OCI-LY1 (cell line): Measurements from ENCODE around the gene PACSIN2.

ENCODE experiments used
- H2AFZ ChIP-seq: fragments of 200-600 bp; sonication (generic), shearing (Covaris generic); 2 replicates; pipeline ENCODE4 v1.6.0; 2014; ENCODE audit warnings: antibody characterized with exemption, mild to moderate bottlenecking, low read length
- H3F3A ChIP-seq: fragments of 200-600 bp; sonication (generic), shearing (Covaris generic); 2 replicates; pipeline ENCODE4 v1.6.0; 2014; ENCODE audit warnings: mild to moderate bottlenecking, antibody characterized with exemption, low read length, moderate library complexity; ENCODE audit not compliant: insufficient read depth
- H3K27ac ChIP-seq: fragments of 200-600 bp; sonication (generic); 2 replicates; pipeline ENCODE4 v1.5.1; 2014; ENCODE audit warnings: low read length, mixed run types, mild to moderate bottlenecking, low read depth; ENCODE audit not compliant: poor library complexity, severe bottlenecking
- H3K27me3 ChIP-seq: fragments of 200-600 bp; sonication (generic); 2 replicates; pipeline ENCODE4 v1.6.0; 2014; ENCODE audit warnings: antibody characterized with exemption, mild to moderate bottlenecking, low read length, moderate library complexity; ENCODE audit not compliant: insufficient read depth
- H3K36me3 ChIP-seq: fragments of 200-600 bp; sonication (generic); 2 replicates; pipeline ENCODE4 v1.6.1; 2014; ENCODE audit warnings: mild to moderate bottlenecking, antibody characterized with exemption, low read length, moderate library complexity, mixed read lengths; ENCODE audit not compliant: insufficient read depth
- H3K4me1 ChIP-seq: fragments of 200-600 bp; sonication (generic); 2 replicates; pipeline ENCODE4 v1.5.1; 2014; ENCODE audit warnings: mild to moderate bottlenecking, low read length, moderate library complexity; ENCODE audit not compliant: insufficient read depth, severe bottlenecking
- H3K4me2 ChIP-seq: fragments of 200-600 bp; sonication (generic), shearing (Covaris generic); 2 replicates; pipeline ENCODE4 v1.6.1; 2014; ENCODE audit warnings: low read length
- H3K4me3 ChIP-seq: fragments of 200-600 bp; sonication (generic); 2 replicates; pipeline ENCODE4 v1.5.1; 2014; ENCODE audit warnings: low read length, low read depth, mild to moderate bottlenecking, mixed read lengths; ENCODE audit not compliant: poor library complexity, severe bottlenecking
- H3K79me2 ChIP-seq: fragments of 200-600 bp; shearing (Covaris generic); 2 replicates; pipeline ENCODE4 v1.6.1; 2016; ENCODE audit warnings: mixed run types, low read length, mixed read lengths; ENCODE audit not compliant: insufficient read depth
- H3K9ac ChIP-seq: fragments of 200-600 bp; sonication (generic), shearing (Covaris generic); 2 replicates; pipeline ENCODE4 v1.6.1; 2014; ENCODE audit warnings: mild to moderate bottlenecking, low read length, mixed read lengths
- H3K9me2 ChIP-seq: fragments of 200-600 bp; sonication (generic), shearing (Covaris generic); 2 replicates; pipeline ENCODE4 v1.6.1; 2014; ENCODE audit warnings: low read depth, mild to moderate bottlenecking, low read length, mixed read lengths
- H3K9me3 ChIP-seq: fragments of 200-600 bp; shearing (Covaris generic); 2 replicates; pipeline ENCODE4 v1.6.1; 2014; ENCODE audit warnings: low read length, mixed read lengths
- H4K20me1 ChIP-seq: fragments of 200-600 bp; sonication (generic), shearing (Covaris generic); 2 replicates; pipeline ENCODE4 v1.6.0; 2016; ENCODE audit warnings: mild to moderate bottlenecking, low read length; ENCODE audit not compliant: insufficient read depth
- EZH2 ChIP-seq: fragments of 200-600 bp; sonication (generic), shearing (Covaris generic); IDR thresholded peaks from 2 replicates; pipeline ENCODE4 v1.8.0; 2017; ENCODE audit warnings: borderline replicate concordance, mixed run types, mild to moderate bottlenecking, antibody characterized with exemption, low read length, moderate library complexity, mixed read lengths
- TF ChIP-seq, protein P1 (sequence below): fragments of 200-600 bp; sonication (generic), shearing (Covaris generic); IDR thresholded peaks from 2 replicates; pipeline ENCODE4 v1.5.1; 2017; ENCODE audit warnings: mild to moderate bottlenecking, antibody characterized with exemption, low read length, moderate library complexity, mixed read lengths

Gene PACSIN2

DNA sequence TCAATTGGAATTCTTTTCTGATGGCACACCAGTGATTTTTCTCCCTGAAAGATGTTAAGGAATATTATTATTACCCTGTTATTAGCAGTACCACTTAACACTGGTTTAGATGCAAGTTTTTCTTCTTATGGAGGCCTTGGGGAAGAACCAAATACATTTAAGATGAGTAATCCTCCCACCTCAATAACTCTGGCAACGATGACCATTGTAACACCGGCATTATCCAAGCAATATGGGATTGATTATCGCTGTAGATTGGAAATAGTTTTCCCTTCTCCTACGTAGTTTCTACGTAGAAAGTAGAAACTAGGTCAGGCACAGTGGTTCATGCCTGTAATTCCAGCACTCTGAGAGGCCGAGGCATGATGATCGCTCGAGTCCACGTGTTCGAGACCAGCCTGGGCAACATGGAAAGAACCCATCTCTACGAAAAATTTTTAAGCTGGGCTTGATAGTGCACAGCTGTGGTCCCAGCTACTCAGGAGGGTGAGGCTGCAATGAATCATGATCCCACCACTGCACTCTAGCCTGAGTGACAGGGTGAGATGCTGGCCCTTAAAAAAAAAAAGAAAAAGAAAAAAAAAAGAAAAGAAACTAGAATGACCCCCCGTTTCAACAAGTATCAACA is 45.5 kb downstream of the PACSIN2 start:
- H3K9ac ChIP-seq: no peak overlapping the region
- TF ChIP-seq EZH2: no peak
- TF ChIP-seq, protein P1, sequence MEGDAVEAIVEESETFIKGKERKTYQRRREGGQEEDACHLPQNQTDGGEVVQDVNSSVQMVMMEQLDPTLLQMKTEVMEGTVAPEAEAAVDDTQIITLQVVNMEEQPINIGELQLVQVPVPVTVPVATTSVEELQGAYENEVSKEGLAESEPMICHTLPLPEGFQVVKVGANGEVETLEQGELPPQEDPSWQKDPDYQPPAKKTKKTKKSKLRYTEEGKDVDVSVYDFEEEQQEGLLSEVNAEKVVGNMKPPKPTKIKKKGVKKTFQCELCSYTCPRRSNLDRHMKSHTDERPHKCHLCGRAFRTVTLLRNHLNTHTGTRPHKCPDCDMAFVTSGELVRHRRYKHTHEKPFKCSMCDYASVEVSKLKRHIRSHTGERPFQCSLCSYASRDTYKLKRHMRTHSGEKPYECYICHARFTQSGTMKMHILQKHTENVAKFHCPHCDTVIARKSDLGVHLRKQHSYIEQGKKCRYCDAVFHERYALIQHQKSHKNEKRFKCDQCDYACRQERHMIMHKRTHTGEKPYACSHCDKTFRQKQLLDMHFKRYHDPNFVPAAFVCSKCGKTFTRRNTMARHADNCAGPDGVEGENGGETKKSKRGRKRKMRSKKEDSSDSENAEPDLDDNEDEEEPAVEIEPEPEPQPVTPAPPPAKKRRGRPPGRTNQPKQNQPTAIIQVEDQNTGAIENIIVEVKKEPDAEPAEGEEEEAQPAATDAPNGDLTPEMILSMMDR: no peak
- H3K4me3 ChIP-seq: no peak overlapping the region
- H3K4me2 ChIP-seq: no peak overlapping the region
- H3K27ac ChIP-seq: no peak overlapping the region
- H3K4me1 ChIP-seq: no peaks in the 10 kb centered on the region
- no peaks in the 10 kb centered on the region for H3K27me3 ChIP-seq
- no peaks in the 10 kb centered on the region for H4K20me1 ChIP-seq
- no peak overlapping the region for H2AFZ ChIP-seq
- H3K36me3 ChIP-seq: no peaks in the 10 kb centered on the region
- no peaks in the 10 kb centered on the region for H3F3A ChIP-seq
- H3K9me3 ChIP-seq: no peaks in the 10 kb centered on the region
- H3K79me2 ChIP-seq: no peaks in the 10 kb centered on the region
- no peaks in the 10 kb centered on the region for H3K9me2 ChIP-seq

DNA sequence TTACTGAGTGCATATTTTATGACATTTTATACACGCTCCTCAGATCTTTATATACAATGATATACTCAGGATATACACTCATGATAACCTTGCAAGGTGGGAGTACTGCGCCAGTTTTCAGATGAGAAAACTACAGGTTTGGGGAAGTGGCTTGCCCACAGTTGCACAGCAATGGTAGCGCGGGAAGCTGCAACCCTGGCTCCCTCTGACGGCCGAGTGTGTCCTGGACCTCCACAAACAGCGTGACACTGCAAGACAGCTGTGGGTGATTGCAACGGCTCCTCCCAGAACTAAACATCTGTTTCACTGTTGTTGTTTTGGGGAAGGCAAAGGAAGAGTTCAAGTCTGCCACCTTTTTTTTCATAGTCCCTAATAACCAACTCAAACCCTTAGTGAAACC is 47.0 kb downstream of the PACSIN2 start:
- H3K79me2 ChIP-seq: no peaks in the 10 kb centered on the region
- no peaks in the 10 kb centered on the region for H3K4me1 ChIP-seq
- H3K36me3 ChIP-seq: no peaks in the 10 kb centered on the region
- no peak overlapping the region for H3K27ac ChIP-seq
- H3K9me2 ChIP-seq: no peaks in the 10 kb centered on the region
- no peak overlapping the region for H3K4me3 ChIP-seq
- no peak for TF ChIP-seq EZH2
- TF ChIP-seq, protein P1: peak; percentile 56
- H4K20me1 ChIP-seq: no peaks in the 10 kb centered on the region
- H3K4me2 ChIP-seq: no peak overlapping the region
- H3K9me3 ChIP-seq: no peaks in the 10 kb centered on the region
- H3K27me3 ChIP-seq: no peaks in the 10 kb centered on the region
- H3K9ac ChIP-seq: no peak overlapping the region
- H3F3A ChIP-seq: no peaks in the 10 kb centered on the region
- H2AFZ ChIP-seq: no peak overlapping the region

DNA sequence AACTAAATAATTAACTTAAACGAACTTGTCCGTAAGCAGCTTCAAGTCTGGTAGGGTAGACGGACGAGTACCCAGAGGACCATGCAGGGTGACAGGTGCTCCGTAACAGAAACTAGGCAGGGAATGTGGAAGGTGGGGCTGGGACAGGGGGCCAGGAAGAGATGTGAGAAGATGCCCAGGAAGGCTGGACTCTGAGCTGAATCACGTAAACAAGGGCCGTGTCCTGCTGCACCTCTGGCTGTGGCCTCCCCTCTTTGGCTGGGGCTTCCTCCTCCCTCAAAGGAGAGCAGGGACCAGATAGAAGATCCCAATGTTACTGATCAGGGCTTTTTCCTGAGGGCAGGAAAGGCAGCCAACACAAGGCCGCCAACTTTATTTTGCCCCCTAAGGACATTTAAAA is 47.9 kb downstream of the PACSIN2 start:
- H3K27me3 ChIP-seq: no peaks in the 10 kb centered on the region
- H3K27ac ChIP-seq: no peak overlapping the region
- H3K4me2 ChIP-seq: no peak overlapping the region
- H4K20me1 ChIP-seq: no peaks in the 10 kb centered on the region
- no peak overlapping the region for H3K9ac ChIP-seq
- H3K4me3 ChIP-seq: no peak overlapping the region
- no peaks in the 10 kb centered on the region for H3K4me1 ChIP-seq
- TF ChIP-seq EZH2: no peak
- TF ChIP-seq, protein P1: no peak
- H3K9me2 ChIP-seq: no peaks in the 10 kb centered on the region
- no peaks in the 10 kb centered on the region for H3F3A ChIP-seq
- H3K36me3 ChIP-seq: no peaks in the 10 kb centered on the region
- no peak overlapping the region for H2AFZ ChIP-seq
- no peaks in the 10 kb centered on the region for H3K79me2 ChIP-seq
- H3K9me3 ChIP-seq: no peaks in the 10 kb centered on the region
